Measurements from ENCODE around the gene CFAP221.

CFAP221 gene

GRCh38 chr2:119647440-119648169 is 103.4 kb downstream of the CFAP221 start:
- DNase-seq, result no peak

DNA sequence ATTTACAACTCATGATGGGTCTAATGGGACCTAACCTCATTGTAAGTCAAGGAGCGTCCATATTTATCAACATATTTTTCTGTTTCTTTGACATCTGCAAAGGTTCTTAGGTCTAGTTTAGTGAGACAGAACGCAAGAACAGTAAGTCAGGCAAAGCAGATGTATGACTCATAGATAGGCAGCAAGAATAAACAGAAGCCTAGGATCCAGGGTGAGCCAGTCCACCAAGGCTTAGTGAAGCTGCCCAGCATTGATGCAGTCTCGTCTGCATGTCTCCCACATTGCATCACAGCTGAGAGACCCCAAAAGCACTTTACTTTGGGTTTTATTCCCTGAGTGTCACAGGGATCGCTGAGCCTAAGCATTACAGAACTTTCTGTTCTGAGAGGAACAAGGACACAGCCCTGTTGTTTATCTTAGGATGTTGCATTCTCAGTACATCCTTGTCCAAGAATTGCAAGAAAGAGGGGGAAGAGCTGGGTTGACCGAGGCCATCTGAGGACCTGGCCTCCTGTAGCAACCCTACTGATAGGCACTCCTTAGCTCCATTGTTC is 105.2 kb downstream of the CFAP221 start:
- DNase-seq, result no peak

DNA sequence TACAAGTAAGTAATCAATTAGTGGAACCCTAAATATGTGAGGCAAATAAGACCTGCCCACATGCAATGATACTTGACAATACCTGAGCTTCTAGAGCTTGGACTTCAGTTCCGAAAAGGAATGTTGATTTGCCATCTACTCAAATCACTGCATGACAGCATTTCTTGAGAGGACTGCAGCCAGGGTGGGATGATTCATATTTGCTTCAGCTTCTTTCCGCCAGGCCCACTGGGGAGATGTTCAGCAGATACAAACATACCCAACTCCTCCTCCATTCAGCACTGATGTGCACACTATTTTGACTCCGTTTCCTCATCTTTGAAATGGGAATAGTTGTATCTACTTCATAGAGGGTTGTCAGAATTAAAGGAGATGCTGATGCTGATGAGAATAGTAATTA is 106.0 kb downstream of the CFAP221 start:
- no peak for DNase-seq

GRCh38 chr2:119650846-119651370 is 106.7 kb downstream of the CFAP221 start:
- no peak for DNase-seq

- DNase-seq, result no peak
Observed at GRCh38 chr2:119657466-119658145, 113.4 kb downstream of the CFAP221 start.

GRCh38 chr2:119659601-119660342 is 115.5 kb downstream of the CFAP221 start:
- peak; percentile 49 for DNase-seq

GRCh38 chr2:119660343-119660658 is 116.1 kb downstream of the CFAP221 start:
- no peak for DNase-seq

DNA sequence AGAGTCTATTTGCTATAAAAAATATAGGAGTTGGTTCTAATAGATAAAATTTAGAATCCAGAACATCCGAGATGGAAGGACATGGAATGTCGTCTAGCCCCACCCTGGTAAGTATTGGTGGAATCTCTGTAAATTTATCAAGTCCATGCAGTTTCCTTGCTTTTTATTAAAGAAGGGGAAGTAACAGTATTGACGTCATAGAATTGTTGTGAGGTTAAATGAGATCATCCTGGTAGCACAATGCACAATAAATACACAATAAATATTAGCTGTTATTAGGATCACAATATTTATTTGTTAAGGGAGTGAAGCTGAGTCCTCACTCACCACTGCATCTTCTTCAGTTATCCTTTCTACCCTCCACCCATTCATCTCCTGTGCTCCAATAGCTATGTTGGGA is 118.0 kb downstream of the CFAP221 start:
- DNase-seq, result no peak

- no peak for DNase-seq
Observed at GRCh38 chr2:119668546-119668945, 124.3 kb downstream of the CFAP221 start.

DNA sequence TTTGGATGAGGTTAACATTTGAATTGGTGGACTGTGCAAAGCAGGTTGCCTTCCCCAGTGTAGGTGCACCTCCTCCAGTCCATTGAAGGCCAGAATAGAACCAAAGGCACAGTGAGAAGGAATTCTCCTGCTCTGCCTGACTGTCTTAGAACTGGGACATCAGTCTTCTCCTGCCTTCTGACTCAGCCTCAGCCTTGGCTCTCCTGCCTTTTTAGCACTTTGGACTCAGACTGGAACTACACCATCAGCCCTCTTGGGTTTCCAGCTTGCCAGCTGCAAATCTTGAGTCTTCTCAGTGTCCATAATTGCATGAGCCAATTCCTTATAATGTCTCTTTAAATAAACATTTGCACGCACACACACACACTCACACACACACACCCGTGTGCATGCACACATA is 126.8 kb downstream of the CFAP221 start:
- DNase-seq, result no peak

- no peak for DNase-seq
Observed at GRCh38 chr2:119671752-119672151, 127.5 kb downstream of the CFAP221 start.

- DNase-seq, result no peak
Observed at GRCh38 chr2:119672161-119672862, 128.1 kb downstream of the CFAP221 start.

GRCh38 chr2:119673796-119674195 is 129.5 kb downstream of the CFAP221 start:
- DNase-seq, result no peak

DNA sequence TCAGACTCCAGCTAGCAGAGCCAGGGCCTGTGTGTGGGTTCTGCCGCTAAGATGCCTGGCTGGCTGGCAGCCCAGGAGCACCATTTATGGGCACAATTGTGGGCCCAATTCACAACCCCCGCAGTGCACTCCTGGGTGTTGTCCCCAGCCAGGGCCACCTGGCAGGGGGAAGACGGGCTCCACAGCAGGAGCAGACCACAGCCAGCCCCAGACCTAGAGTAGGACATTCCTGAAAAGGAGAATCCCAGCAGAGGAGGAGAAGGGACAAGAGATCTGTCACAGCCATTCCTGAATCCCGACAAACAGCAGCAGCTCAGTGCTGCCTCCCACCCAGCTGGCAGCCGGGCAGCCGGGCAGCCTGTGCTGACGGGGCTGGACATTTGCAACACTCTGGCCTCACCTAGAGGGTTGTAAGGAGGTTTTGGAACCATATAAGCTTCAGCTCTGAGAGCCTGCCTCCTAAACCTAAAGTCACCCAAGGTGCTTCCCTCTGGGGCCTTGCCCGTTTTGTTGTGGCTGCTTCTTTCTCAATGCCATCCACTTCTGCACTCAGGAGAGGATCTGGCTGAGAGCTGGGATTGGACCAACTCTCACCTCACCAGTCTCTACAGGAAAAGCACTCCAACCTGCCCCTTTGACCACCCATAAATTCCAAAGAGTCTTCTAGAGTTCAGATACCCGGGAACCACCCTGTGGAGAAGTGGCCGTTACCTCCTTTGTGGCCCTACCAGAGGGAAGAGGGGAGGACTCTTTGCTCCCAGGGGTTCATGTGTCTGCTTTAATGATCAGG is 130.7 kb downstream of the CFAP221 start:
- DNase-seq, result no peak

DNA sequence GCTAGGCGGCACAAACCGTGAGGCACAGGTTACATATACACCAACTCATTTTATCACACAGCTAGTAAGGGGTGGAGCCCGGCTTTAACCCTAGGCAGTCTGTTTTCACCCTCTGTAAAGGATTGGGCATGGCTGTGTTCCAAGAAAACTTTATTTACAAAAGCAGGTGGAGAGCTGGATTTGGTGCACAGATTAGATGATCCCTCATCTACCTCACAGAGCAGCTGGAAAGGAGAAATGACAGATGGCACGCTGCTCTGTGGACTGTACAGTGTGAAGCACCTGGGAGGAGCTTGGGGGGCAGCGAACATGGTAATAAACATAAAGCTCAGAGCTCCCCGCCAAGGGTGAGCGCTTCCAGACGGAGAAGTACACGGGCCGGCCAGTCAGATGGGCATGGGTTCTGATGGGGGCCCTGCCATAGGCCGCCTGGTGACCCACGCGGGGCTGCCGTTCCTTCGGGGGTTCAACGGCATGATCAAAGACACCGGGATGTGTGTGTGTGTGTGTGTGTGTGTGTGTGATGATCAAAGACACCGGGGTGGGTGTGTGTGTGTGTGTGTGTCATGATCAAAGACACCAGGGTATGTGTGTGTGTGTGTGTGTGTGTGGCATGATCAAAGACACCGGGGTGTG is 133.9 kb downstream of the CFAP221 start:
- no peak for DNase-seq

DNA sequence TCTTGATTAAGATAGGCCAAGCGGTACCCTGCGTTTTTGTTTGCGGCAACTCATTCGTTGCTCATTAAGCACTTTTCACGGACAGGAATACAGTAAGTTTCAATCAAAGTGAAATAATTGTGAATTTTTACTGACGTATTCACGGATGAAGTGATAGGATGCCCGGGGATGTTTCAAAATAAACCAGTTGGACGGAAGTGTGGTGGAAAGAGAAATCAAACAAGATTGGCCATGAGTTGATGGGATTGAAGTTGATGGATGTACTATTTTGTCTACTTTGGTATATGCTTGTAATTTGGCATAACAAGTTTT is 135.2 kb downstream of the CFAP221 start:
- no peak for DNase-seq

DNA sequence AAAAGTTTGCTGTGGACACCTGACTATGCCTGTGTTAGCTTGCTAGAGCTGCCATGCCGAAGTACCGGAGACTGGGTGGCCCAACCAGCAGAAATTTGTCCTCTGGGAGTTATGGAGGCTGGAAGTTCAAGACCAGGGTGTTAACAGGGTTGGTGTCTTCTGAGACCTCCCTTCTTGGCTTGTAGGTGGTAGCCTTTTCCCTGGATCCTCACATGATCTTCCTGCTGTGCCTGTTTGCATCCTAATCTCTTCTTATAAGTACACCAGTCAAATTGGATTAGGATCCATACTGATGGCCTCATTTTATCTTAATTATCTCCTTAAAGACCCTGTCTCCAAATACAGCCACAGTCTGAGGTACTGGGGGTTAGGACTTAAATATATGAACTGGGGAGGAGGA is 135.6 kb downstream of the CFAP221 start:
- no peak for DNase-seq

GRCh38 chr2:119680457-119681202 is 136.4 kb downstream of the CFAP221 start:
- DNase-seq, result no peak

- no peak for DNase-seq
Observed at GRCh38 chr2:119681203-119681867, 137.1 kb downstream of the CFAP221 start.

- DNase-seq, result no peak
Observed at GRCh38 chr2:119681868-119682220, 137.6 kb downstream of the CFAP221 start.

Measured in CD4-positive, alpha-beta T cell treated with Interleukin-4 for 4 hours (primary cell).